ENCODE data around the gene SOX9.

DNA sequence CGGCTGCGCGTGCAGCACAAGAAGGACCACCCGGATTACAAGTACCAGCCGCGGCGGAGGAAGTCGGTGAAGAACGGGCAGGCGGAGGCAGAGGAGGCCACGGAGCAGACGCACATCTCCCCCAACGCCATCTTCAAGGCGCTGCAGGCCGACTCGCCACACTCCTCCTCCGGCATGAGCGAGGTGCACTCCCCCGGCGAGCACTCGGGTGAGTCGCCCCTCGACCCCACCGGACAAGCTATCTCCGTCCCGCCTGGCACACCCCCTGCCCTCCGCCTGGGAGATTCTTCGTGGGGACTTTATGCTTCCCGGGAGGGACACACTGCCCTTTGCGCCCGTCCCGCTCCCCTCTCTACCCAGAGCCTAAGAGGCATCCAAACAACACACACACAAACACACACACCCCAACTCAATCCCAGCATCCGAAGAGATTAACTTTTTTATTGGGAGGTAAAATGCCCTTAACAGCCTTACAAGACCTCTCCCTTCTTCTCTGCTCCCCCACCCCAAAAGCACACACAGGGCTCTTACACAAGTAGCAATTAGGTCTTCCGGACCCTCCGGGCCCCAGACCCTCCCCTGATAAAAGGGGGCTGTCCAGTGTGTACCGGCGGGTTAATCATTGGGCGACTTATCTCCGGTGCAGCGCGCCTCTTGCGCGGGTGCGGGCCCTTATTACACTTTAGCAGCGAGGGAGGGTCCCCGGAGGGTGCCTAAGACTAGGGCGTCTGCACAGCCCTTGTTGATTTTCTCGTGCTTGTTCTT lies 2.1 kb downstream of the SOX9 start:
- TF ChIP-seq, protein P1, sequence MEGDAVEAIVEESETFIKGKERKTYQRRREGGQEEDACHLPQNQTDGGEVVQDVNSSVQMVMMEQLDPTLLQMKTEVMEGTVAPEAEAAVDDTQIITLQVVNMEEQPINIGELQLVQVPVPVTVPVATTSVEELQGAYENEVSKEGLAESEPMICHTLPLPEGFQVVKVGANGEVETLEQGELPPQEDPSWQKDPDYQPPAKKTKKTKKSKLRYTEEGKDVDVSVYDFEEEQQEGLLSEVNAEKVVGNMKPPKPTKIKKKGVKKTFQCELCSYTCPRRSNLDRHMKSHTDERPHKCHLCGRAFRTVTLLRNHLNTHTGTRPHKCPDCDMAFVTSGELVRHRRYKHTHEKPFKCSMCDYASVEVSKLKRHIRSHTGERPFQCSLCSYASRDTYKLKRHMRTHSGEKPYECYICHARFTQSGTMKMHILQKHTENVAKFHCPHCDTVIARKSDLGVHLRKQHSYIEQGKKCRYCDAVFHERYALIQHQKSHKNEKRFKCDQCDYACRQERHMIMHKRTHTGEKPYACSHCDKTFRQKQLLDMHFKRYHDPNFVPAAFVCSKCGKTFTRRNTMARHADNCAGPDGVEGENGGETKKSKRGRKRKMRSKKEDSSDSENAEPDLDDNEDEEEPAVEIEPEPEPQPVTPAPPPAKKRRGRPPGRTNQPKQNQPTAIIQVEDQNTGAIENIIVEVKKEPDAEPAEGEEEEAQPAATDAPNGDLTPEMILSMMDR (IDR thresholded peaks at IDR 0.05): no peak
- peak in 1 of 3 donors; percentile 50 for TF ChIP-seq POLR2AphosphoS5 (IDR thresholded peaks at IDR 0.05)
- TF ChIP-seq POLR2A (IDR thresholded peaks at IDR 0.05): peak; percentile 35
